Astrocyte of the hippocampus (primary cell): ENCODE results near the gene ATF7.

Experiments
- DNase-seq: peaks from one replicate; pipeline ENCODE4 v3.0.0; 2011; ENCODE audit warnings: low read depth, low spot score

Gene ATF7

DNA sequence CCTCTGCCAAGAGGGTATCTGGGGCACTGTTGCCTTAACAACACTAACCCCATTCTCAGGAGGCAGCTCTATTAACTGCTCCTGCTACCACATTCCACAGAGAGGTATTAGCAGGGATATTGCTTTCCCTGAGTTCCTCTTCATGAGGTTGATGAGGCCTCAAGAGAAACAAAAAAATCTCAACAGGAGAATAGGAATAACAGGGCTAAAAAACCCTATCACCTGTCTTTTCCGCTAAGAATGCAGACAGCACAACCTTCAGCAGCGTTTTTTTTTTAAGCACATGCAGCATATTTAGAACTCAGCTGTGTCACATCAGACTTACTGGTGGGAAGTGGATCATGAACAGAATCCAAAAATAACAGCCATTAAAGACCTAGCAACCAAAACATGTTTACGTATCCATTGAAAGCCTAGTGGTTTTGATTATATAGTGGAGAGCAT lies 29.2 kb downstream of the ATF7 start:
- DNase-seq: peak; percentile 75

DNA sequence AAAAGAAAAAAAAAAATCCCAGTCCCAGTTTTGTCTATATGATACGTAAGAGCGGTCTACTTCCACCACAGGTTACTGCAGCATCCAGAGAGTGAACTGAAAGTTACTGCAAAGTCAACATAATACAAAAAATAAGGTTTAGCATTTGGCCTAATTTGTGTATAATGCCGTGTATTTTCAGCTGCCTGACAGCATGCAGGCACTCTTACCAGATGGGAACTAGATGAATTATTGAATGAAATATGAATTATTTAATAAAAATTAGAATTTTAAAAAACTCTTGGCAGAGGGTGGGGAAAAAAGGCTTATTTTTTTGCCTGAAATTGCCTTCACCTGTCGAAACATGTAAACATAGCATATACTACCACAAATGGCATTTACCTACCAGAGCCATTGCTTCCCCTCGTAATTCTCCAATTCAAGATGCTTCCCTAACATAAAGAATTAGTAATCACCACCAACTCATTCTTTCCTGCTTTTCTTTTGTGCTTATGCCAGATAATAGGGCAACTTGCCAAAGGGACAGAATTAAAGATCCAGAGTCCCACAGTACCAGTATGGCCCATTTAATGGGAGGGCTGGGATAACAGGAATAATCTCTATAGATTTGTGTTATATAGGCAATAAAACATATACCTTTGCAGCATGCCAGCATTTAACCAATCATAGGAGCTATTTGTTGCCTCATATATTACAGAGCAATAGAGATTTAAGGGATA lies 31.1 kb downstream of the ATF7 start:
- DNase-seq: no peak

DNA sequence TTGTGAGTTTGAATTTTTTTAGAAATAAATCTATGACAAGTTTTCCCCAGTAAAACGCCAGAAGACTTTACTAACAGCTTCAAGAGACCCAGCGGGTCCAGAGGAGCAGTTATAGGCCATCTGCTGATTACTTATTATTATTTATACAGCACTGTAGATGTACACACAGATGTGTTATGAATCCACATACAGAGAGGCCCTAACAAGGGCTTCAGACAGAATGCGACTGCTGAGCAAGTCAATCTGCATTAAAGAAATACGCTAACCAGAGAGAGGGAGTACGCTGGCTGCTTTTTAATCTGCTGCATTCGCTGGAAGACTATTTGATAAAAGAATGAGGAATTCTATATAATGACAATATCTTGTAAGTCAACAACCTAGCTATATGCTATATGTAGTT lies 32.5 kb downstream of the ATF7 start:
- DNase-seq: no peak

DNA sequence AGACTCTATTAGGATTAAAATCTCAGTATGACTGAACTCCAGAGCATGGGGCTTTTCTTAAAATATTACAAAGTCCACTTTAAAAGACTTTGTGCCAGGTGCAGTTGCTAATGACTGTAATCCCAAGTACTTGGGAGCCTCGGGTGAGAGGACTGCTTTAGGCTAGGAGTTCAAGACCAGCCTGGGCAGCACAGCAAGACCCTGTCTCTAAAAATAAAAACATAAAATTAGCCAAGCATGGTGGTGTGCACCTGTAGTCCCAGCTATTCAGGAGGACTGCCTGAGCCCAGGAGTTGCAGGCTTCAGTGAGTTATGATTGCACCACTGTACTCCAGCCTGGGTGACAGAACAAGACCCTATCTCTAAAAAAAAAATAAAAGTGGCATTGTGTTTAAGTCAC lies 33.2 kb downstream of the ATF7 start:
- DNase-seq: no peak

DNA sequence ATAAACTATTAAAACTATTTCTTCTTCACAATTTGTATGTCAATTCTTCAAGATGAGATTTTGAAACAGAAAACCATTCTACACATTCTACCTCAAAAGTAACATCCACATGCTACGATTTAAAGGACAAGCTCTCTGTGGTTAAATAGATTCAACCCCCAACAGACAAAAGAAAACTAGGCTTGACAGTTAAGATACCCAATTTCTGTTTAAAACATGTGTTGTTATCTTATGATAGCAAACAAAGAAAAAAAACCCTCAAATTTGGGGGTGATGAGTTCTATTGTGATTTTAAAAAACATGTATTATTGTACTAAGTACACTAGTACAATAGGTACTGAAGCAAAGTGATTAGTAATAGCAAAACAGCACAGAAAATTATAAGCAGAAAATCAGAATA lies 33.8 kb downstream of the ATF7 start:
- no peak for DNase-seq

DNA sequence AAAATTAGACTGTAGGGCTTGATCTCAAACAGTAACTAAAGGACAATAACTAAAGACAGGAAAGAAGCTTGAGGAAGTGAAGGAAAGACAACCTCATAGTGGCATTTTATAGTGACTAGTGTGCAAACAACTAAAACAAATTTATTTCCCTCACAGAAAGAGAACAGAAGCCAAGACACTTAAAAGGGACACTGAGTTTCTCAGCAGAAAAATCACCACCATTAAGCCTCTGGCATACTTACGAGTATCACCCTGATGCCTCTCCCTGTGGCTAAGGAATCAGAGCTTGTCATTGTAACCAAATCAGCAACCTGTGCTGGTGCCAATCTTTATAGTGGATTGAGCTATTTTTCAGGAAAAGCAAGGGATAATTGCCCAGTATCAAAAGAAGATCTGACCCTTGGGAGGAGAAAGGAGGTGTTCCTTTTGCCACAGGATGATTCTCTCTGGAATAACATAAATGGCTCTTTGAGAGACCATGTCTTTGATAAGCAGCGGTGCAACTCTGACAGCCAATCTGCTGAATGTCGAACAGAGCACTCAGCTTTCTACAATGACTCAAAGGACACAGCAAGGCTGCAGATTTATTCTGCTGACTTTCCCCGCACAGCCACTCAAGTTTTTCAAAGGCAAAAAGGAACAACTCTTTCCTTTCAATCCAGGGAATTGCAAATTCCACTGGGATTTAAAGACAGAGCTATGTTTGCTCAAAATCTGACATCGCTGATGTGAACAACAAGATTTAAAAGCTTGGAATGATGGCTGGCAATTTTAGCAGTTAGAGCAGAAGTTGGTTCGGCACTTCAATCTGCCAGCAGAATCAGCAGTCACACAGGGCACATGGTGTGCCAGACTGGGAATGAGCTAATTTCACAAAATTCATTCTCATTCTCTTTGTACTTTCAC lies 34.6 kb downstream of the ATF7 start:
- DNase-seq: peak; percentile 48

DNA sequence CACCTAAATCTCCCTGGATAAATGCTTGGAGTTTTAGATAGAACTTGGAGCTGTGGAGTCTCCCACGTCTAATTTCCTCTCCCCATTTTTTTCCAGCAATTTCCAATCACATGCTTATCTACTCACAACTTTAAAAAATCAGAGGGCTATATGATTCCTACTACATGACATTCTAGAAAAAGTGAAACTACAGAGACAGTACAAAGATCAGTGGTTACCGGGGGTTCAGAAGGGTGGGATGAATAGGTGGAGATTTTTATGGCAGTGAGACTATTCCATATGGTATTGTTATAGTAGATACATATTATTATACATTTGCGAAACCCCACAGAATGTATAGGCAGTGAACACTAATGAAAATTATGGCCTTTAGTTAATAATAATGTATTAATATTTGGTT lies 35.5 kb downstream of the ATF7 start:
- no peak for DNase-seq

DNA sequence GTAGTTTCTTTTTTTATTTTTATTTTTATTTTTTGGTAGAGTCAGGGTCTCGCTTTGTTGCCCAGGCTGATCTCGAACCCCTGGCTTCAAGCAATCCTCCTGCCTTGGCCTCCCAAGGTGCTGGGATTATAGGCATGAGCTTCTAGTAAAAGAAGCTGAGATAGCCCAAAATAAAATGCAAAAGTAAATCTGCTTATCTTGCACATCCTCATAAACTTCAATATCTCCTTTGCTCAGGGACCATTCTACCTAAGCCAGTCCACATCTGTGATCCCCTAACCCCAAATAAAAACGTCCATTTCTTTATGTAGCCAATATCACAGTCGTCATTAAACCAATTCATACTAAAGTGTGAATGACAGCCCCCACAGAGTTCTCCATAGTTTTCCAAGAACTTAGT lies 36.3 kb downstream of the ATF7 start:
- no peak for DNase-seq

DNA sequence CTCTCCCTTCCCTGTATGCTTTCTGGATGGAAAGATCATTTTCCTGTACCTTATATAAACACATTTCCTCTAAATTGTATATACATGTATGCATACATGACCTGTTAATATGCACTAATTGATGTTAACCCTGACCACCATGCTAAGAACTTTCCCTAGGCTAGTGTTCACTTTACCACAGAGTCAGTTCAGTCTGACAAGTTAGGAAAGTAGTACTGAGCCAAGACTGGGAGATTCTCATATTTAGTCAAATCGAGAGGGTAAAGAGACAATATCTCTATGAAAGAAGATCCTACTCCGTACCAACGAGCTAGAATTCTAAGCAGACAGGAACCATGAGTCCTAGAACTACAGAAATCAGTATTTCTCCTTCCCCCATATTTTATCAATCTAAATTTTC lies 36.8 kb downstream of the ATF7 start:
- no peak for DNase-seq

DNA sequence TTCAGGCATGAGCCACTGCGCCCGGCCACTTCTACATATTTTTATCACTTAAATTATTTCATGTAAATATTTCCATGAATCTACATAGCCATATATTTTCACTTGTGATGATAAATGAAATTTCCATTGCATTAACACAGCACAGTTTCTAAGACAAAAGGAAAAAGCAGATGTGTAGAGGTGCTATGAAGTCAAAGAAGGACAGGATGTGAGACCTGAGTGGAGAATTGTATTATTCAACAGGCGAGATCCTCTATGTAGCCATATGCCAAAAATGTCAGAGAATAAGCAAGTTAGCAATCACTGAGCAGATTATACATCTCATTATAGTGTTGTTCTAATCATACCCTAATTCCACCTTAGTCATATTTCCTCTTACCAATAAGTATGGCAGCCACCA lies 38.1 kb downstream of the ATF7 start:
- DNase-seq: no peak

DNA sequence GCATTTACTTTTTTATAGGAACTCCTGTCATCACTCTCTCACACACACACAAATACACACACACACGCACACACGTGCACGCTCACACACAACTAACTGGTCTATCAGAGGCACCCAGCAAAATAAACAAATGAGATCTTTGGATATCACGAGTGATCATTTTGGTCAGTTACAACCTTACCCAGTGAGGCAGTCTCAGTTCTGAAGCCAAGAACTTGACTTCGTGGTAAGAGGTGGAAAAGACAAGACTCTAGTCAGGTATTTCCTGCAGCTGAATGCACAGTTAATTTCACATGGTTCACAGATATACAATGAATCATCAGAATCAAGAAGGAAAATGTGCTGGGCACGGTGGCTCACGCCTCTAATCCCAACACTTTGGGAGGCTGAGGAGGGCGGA lies 39.4 kb downstream of the ATF7 start:
- no peak for DNase-seq

DNA sequence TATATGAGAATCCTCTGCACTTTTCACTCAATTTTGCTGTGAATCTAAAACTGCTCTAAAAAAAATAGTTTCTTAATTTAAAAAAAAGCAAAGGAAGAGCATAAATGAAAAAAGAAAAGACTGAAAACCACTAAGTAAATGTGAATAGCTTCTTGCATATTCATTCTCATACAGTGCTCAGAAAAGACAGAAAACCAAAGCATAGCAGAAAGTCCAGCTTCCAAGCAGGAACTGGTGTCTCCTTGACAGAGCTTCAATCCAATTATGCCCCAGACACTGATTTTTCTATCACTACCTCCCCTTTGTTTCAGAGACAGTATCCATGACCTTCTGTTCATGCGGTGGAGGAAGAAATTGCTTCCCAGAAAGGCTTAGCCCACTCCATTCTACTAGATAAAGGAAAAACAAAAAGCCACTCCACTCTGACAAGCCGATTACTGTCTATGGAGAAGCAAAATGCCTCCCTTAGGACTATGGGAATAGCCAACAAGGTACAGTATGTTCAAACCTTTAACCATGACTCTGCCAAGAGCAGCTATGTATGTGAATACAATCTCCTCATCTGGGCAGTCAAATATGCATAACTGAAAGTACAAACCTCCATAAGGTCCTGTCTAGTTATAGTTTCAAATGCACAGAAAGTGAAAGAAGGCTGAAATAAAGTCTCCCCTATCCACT lies 40.6 kb downstream of the ATF7 start:
- no peak for DNase-seq

DNA sequence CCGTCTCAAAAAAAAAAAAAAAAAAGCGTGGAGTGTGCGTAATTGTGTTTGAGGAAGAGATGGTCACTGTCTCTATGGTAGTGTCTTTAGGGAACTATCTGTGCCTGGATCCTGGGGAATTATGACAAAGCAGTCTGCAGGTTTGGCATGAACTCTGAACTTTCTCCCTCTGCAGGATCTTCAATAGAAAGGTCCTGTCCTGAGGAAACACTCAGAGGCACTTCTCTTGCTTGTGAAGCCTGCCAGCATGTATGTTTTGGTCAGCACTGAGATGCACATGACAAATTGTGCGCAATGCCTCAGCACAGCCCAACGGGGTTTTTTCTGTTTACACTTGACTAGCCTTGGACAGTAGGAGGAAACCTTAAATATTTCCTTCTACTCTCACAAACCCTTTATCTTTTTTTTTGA lies 46.6 kb downstream of the ATF7 start:
- no peak for DNase-seq

DNA sequence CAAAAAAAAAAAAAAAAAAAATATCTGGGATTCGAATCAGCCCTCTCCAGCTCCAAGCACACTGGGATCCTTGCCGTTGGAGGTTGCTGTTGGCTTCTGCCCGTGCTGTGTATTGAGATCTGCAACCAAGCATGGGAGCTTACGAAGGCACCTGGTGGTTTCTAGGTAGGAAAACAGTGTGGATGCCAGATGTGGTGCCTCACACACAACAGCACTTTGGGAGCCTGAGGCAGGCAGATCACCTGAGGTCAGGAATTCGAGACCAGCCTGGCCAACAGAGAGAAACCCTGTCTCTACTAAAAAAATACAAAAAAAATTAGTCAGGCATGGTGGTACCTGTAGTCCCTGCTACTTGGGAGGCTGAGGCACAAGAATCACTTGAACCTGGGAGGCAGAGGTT lies 47.4 kb downstream of the ATF7 start:
- no peak for DNase-seq

DNA sequence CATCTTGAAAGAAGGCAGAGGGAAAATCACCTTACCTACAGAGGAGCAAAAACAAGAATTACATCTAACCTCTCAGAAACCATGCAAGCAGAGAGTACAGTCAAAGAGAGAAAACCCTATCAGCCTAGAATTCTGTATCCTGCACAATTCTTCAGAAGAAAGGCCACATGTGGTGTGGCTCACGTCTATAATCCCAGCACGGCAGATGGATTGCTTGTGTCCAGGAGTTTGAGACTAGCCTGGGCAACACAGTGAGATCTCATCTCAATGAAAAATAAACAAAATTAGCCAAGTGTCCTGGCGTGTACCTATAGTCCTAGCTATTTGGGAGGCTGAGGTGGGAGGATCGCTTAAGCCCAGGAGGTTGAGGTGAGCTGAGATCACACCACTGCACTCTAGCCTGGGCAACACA lies 48.2 kb downstream of the ATF7 start:
- no peak for DNase-seq

DNA sequence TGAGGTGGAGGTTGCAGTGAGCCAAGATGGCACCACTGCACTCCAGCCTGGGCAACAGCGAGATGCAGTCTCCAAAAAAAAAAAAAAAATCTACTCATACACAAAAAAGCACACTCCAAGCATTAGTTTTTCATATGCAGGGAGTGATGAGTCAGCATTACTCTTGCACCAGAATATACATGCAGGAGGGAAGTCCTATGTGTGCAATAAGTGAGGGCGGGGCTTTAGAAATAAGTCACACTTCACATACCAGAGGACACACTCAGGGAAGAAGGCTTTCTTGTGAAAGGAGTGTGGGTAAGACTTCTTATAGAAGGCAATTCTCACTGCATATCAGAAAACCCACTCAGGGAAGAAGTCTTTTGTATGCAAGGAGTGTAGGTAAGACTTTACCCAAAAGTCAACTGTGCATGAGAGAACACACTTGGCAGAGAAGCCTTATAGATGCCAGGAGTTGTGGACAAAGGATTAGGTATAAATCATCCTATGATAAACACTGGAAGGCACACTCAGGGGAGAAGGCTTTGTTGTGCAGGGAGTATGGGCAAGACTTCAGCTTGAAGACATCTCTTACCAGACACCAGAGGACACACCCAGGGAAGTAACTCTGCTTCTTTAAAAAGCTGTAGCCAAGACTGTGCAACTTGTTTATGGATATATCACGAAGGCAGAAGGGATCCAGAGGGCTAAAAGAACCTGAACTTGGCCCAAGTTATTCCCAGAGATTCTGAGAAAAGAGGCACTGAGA lies 50.5 kb downstream of the ATF7 start:
- peak; percentile 16 for DNase-seq

DNA sequence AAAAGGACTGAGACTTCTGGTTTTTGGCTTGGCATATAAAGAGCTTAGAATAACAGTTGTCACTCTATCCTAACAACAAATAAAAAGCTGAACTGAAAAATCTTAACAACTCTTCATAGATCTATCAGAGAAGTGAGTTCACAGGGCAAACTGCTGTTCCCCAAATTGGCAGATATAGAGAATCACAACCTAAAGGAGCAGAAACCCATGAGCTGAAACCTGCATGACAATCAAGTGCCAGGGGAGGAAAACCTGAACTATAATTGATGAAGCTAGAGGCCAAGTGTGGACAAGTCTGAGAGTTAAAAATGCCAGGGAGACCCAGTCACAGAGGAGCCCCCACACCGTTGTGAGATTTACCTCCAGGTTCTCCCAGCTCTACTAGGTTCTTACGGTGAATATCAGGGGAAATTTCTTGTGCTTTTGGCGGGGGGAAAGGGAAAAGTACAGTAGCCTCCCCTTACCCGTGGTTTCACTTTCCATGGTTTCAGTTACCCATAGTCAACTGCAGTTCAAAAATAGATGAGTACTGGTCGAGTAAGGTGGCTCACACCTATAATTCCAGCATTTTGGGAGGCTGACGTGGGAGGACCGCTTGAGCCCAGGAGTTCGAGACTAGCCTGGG lies 53.9 kb downstream of the ATF7 start:
- DNase-seq: no peak

DNA sequence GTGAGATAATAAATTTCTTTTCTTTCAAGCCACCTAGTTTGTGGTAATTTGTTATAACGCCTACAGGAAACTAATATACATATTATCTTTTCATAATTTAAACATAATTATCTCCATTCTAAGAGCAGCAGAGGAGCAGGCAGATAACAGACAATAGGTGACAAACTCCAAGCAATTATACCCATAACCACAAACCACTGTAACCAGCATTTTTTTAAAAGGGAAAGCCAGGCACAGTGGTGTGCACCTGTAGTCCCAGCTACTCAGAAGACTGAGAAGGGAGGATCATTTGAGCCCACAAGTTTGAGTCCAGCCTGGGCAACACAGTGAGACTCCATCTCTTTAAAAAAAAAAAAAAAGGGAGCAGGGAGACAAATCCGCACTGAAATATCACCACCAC lies 54.9 kb downstream of the ATF7 start:
- DNase-seq: no peak

DNA sequence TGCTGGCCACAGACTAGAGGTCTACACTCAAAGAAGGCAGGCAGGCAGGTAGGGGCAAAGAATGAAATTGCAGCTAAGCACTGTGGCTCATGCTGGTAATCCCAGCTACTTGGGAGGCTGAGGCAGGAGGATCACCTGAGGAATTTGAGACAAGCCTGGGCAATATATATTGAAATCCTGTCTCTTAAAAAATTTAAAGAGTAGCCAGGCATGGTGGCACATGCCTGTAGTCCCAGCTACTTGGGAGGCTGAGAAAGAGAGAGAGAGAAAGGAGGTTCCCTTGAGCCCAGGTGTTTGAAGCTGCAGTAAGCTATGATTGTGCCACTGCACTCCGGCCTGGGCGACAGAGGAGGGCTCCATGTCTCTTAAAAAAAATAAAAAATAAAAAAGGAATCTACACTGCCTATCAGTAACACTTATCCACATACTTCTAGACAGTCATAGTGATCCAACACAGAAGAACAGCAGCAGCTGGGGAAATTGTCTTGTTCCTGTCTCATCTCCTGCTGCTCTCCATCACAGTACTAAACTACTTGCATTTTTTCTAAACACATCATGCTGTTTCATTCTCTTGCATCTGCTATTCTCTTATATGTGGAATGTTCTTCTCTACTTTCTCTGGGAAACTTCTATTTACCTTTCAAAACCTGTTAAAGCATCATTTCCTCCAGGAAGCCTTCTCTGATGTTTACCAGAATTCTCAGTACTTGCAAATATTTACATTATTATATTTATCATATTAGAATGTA lies 57.2 kb downstream of the ATF7 start:
- no peak for DNase-seq

DNA sequence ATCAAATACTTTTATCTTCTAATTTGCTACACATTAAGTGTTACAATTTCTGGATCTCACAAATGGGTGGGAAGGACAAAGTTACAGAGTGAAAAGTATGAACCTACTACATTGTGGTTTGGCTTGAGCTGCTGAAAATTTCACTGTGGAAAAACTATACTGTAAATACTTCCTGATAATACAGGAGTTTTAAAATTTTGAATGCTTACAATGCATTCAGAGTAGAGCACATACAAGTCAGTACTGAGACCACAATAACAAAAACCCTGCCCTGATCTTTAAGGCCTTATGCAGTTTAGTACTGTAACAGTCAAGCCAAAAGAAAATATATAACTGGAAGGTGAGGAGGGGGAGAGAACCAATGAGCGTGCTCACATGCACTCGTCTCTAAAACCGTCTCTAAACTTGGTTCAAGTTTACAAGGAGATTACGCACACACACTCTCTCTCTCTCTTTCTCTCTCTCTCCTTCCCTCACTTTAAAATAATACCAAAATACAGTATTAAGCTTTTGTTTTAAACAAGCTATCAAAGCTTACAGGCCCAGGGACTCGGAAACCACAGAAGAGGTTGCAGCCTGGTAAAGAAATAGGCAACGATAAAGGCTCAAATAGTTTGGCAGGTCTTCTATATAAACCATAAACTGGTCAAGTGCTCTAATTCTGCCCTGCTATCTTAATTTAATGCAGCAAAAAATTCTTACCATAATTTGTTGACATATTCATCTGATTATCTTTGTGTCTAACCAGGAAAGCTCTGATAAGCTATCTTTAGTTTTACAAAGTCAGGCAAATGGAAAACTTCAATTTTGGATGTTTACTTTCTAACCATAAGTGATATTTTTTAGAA lies 58.0 kb downstream of the ATF7 start:
- DNase-seq: peak; percentile 32
